AG09309 (cell line): Measurements from ENCODE around the gene ZNF174.

Source experiments
- DNase-seq: peaks from one replicate; pipeline ENCODE4 v3.0.0-alpha.2; 2010; ENCODE audit warnings: low read depth
- H3K4me3 ChIP-seq: 2 replicates; pipeline ENCODE4 v1.5.1; 2011; ENCODE audit warnings: mild to moderate bottlenecking, low read depth, low read length, moderate library complexity; ENCODE audit not compliant: control insufficient read depth
- TF ChIP-seq, protein P1 (sequence below): IDR thresholded peaks from 2 replicates; pipeline ENCODE4 v1.5.1; 2011; ENCODE audit warnings: mild to moderate bottlenecking, low read depth, low read length, inconsistent platforms; ENCODE audit not compliant: insufficient read depth, control insufficient read depth; ENCODE audit errors: missing control alignments

The ZNF174 gene

DNA sequence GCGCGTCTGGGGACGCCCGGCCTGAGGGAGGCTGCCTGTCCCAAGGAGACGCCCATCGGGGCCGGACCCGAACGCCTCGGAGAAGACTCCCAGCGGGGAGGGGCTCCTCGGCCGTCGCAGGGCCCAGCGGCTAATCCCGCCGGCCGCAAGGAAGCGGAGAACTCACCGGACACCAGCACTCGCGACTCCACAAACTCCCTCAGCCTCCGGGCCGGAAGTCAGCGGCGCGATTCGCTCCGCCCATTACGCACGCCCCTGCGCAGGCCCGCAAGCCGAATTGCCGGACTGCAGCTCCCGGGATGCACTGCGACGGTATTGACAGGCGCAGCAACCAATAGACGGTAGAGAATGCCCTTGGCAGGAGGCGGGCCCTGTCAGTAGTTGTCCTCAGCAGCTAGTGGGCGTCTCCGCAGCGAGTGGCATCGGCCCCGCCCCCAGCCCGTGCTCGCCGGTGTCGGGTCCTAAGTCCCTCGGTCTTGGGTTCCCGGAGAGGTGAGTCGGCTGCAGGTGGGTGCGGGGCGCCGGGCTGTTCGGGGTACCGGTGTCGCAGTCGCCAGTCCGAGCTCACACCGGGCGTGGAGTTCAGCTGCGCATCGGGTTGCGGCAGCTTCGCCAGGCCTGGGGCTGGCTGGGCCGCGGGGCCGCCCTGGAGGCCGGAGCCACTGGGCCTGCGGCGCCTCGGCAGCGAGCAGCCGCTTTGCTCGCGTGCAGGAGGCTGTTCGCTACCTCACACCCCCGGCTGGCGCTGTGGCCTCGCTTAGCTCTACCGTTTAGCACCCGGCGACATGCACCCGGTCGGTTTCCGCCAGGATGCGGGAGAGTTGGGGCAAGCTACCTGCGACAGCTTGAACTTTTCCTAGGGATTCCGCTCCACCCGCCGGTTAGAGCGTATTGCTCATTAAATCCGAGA is at the start of gene ZNF174, which contains the start of gene ZSCAN32:
Gene ZNF174, plus strand, starts transcription at position 437 of the 910 bp plus-strand sequence. CDS start 790 bp downstream, outside the sequence.
Gene ZSCAN32, minus strand, starts transcription at position 226 of the 910 bp plus-strand sequence. CDS start 3,447 bp downstream, outside the sequence.
- peak within 1 kb of the TSS; percentile 74 for H3K4me3 ChIP-seq
- TF ChIP-seq, protein P1, sequence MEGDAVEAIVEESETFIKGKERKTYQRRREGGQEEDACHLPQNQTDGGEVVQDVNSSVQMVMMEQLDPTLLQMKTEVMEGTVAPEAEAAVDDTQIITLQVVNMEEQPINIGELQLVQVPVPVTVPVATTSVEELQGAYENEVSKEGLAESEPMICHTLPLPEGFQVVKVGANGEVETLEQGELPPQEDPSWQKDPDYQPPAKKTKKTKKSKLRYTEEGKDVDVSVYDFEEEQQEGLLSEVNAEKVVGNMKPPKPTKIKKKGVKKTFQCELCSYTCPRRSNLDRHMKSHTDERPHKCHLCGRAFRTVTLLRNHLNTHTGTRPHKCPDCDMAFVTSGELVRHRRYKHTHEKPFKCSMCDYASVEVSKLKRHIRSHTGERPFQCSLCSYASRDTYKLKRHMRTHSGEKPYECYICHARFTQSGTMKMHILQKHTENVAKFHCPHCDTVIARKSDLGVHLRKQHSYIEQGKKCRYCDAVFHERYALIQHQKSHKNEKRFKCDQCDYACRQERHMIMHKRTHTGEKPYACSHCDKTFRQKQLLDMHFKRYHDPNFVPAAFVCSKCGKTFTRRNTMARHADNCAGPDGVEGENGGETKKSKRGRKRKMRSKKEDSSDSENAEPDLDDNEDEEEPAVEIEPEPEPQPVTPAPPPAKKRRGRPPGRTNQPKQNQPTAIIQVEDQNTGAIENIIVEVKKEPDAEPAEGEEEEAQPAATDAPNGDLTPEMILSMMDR: no peak
- peak; percentile 97 for DNase-seq

DNA sequence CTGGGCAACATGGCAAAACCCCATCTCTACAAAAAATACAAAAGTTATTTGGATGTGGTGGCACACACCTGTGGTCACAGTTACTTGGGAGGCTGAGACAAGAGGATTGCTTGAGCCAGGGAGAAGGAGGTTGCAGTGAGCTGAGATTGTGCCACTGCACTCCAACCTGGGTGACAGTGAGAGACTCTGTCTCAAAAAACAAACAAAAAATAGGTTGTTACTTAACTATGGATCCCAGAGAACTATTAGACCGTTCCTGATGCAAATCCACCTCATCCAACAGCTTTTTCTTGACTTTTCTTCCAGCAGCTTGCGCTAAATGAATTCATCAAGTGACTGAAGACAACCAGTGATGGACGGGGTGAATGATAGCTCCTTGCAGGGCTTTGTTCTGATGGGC is 45.4 kb upstream of the ZNF174 start, which contains the start of gene OR2C1:
Gene OR2C1, plus strand, starts transcription at position 301 of the 400 bp plus-strand sequence. Its CDS starts 52 bp downstream, at position 353.
- DNase-seq: no peak
- TF ChIP-seq, protein P1: no peak
- no peak within 1 kb of the TSS for H3K4me3 ChIP-seq

DNA sequence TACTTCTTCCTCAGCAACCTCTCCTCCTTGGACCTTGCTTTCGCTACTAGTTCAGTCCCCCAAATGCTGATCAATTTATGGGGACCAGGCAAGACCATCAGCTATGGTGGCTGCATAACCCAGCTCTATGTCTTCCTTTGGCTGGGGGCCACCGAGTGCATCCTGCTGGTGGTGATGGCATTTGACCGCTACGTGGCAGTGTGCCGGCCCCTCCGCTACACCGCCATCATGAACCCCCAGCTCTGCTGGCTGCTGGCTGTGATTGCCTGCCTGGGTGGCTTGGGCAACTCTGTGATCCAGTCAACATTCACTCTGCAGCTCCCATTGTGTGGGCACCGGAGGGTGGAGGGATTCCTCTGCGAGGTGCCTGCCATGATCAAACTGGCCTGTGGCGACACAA is 44.9 kb upstream of the ZNF174 start:
- no peak for DNase-seq

DNA sequence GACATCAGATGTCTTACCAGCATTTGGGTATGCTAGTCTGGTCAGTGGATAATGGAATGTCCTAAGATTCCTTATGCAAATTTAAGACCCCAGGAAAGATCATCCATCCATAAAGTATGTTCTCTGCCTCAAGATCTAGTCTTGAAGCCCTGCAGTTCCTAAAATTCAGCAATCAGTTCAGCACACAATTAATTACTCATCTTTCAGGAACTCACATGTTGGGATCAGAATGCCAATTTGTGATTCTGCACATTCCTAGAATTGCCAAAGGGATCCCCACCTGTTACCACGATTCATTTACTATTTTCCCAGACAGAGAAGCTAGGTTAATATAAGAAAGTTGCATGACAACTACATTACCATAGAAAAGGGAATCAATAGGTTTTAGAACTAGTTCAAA is 42.1 kb upstream of the ZNF174 start:
- no peak overlapping the region for H3K4me3 ChIP-seq
- DNase-seq: no peak
- TF ChIP-seq, protein P1: no peak

More for the DNA sequence above, 44.9 kb upstream of the ZNF174 start:
- TF ChIP-seq, protein P1: no peak
- no peak overlapping the region for H3K4me3 ChIP-seq

DNA sequence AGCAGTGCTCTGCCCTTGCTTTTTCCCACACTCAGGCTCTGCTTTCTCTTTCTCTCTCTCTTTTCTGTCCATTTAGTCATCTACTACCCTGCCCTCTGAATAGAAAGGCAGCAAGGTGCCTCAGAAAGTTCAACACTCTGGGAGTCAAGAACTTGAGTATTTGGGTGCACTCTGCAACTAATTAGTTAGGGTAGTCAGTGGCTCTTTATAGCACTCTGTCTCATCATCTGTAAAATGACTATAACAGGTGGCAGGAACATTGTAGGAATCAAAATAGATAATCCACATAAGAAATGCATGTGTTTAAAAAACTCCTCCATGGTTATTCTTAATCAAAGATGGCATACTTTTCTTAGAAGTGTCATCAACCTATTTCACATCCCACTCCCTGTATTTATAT is 38.1 kb upstream of the ZNF174 start:
- no peak for DNase-seq
- TF ChIP-seq, protein P1: no peak
- H3K4me3 ChIP-seq: no peak overlapping the region

DNA sequence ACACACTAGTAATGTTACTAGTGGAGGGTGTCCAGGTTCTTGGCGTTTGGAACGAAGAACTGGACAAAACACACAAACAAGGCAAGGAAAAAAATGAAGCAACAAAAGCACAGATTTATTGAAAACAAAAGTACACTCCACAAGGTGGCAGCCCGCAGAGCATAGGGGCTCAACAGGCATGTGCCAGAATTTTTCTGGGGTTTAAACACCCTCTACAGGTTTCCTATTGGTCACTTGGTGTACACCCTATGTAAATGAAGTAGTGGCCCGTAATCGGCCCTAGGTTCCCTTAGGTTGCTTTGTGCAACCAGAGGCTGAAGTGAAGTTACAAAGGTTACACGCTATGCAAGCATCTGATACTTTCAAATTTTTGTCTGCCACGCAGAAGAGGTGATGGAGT is 37.2 kb upstream of the ZNF174 start:
- TF ChIP-seq, protein P1: no peak
- H3K4me3 ChIP-seq: no peak overlapping the region
- no peak for DNase-seq
